WI38 (cell line): ENCODE measurements around the gene TTC16.

ENCODE experiments used
- H3K4me3 ChIP-seq: 2 replicates; pipeline ENCODE4 v1.5.1; 2011; ENCODE audit warnings: low read depth, mild to moderate bottlenecking, control low read depth, low read length
- CTCF ChIP-seq: IDR thresholded peaks from 2 replicates; pipeline ENCODE4 v1.5.1; 2012; ENCODE audit warnings: low read depth, mild to moderate bottlenecking, control low read depth, low read length

The TTC16 gene

DNA sequence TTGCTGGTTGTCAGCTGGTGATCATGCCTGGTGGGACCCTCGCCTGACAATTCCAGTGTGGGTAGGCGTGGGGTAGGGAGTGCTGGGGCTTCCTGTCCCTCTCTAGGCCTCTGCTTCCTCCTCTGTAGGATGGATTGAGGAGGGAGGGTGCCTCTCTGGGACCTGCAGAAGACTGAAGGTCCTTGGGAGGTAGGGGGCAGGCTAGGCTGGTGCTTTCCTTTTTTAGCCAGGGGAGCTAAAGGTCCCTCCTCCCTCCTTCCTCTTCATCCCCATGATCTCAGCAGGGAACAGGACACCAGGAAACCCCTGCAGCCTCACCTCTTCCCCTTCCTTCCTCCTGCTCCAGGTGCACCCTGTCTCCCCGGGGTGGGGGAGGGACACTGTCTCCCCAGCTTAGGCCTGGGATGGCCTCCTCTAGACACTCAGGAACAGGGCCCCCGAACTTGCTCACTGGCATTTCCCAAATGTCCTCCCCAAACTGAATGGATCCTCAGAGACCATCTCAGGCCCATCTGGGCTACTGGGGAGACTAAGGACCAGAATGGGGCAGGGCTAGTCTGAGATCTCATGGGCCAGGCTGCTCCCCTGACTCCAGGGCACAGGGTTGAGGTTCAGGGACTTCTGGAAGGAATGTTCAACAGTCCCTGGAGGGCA, 54.2 kb downstream of the TTC16 start:
- H3K4me3 ChIP-seq = no peak overlapping the region
- no peak for TF ChIP-seq CTCF

DNA sequence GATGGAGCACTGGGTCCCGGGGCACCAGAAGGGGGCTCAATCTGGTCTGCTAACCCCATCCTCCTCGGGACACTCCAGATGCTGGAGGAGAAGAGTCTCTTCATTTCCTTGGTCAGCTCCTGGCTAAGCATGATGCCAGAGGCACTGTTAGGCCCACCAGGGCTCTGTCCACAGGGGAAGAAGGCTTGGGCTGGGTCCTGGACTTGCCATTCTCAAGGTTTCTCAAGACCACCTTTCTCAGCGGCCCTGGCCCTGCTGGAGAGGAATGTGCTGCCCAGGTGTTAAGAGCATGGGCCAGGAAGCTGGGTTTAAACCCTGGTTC, 54.7 kb downstream of the TTC16 start:
- no peak for TF ChIP-seq CTCF
- H3K4me3 ChIP-seq = no peak overlapping the region

GRCh38 chr9:127770905-127771569, 55.2 kb downstream of the TTC16 start:
- H3K4me3 ChIP-seq = peak overlapping the region; percentile 54
- no peak for TF ChIP-seq CTCF

- H3K4me3 ChIP-seq = peak overlapping the region; percentile 54
- no peak for TF ChIP-seq CTCF
These were observed 55.8 kb downstream of the TTC16 start for GRCh38 chr9:127771570-127772189.

DNA sequence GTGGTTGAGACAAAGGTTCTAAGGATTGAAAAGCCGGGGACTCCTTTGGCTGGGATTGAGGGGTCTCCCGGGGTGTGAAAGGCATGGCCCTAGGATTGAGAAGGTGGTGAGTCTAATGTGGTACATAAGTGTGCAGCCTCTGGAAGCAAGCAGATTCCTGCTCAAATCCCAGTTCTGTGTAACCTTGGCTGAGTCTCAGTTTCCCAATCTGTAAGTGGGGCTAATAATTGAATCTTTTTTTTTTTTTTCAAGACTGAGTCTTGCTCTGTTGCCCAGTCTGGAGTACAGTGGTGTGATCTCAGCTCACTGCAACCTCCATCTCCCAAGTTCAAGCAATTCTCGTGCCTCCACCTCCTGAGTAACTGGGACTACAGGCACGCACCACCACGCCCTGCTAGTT, 56.7 kb downstream of the TTC16 start:
- TF ChIP-seq CTCF = no peak
- no peak overlapping the region for H3K4me3 ChIP-seq

GRCh38 chr9:127773272-127773671, 57.4 kb downstream of the TTC16 start:
- no peak overlapping the region for H3K4me3 ChIP-seq
- no peak for TF ChIP-seq CTCF

GRCh38 chr9:127773981-127774380, 58.1 kb downstream of the TTC16 start:
- TF ChIP-seq CTCF = no peak
- H3K4me3 ChIP-seq = no peak overlapping the region
